ENCODE data around the gene LCLAT1. TPM values are rescaled to one million over a fixed set of nuclear protein-coding genes. Genes with fewer than 3 reads are reported as not detected.

Gene LCLAT1
- total RNA-seq, 1 experiment from 2014 or later = 32.9 TPM

DNA sequence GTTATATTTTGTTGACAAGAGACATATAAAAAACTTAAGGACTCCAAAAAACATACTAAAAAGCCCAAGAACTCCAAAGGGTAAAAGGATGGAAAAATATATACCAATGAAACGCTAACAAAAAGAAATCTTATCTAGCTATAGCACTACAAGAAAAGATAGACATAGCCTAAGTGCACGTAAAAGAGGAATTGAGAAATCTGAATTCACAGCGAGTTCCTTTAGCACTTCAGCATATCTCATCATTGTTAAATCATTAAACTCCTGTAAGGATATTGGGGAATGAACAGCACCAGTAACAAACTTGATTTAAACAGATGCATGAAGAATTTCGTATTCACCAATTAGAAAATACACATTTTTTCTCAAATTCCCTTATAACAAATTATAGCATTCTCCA lies 226.1 kb downstream of the LCLAT1 start:
- no peak overlapping the region for H2AFZ ChIP-seq (ENCODE audit: low read length)
- Mint-ChIP-seq H3K27ac (no peak overlapping the region), H3K4me3 (no peak overlapping the region), H3K9me3 (peaks cover 24 to 31% of the 10 kb centered on the region in 2 experiments), H3K36me3 (ENCODE audit: insufficient read depth in 1 of 3, low read depth in 3 of 3) (peaks cover 11 to 35% (median 18%) of the 10 kb centered on the region in 3 experiments; a peak in 6 of 7 replicates), H3K4me1 (no peaks in the 10 kb centered on the region; a peak in 2 of 4 replicates), H3K27me3 (ENCODE audit: low read depth) (no peaks in the 10 kb centered on the region; the same call in 1 of the 2 replicates)
- WGBS (ENCODE audit: extremely low coverage, insufficient read length, low lambda C conversion rate) = no CpG with 5 or more reads among the region's 4 CpGs
- no peak overlapping the region for H4K91ac ChIP-seq (ENCODE audit: insufficient read length, low read depth, low read length)
- H4K20me1 ChIP-seq (ENCODE audit: control insufficient read depth, insufficient read depth, insufficient read length) = no peaks in the 10 kb centered on the region
- H3K27ac ChIP-seq (ENCODE audit: insufficient read length, low read depth, low read length) = no peak overlapping the region
- no peak overlapping the region for H3K23ac ChIP-seq (ENCODE audit: insufficient read length, low read depth, low read length)
- H3K4me2 ChIP-seq (ENCODE audit: insufficient read depth, insufficient read length, low read length) = no peak overlapping the region
- no peak overlapping the region for H4K8ac ChIP-seq (replicated peaks; ENCODE audit: insufficient read length, low read depth, low read length)
- no peak overlapping the region for H2BK15ac ChIP-seq (ENCODE audit: low read depth, low read length)
- H3K56ac ChIP-seq (ENCODE audit: insufficient read length, low read depth, low read length) = no peak overlapping the region
- H3K14ac ChIP-seq (ENCODE audit: insufficient read depth, low read length) = no peak overlapping the region
- H2BK5ac ChIP-seq (ENCODE audit: insufficient read length, low read length) = no peak overlapping the region
- H3K79me1 ChIP-seq (ENCODE audit: insufficient read depth, low read depth, low read length, poor library complexity, severe bottlenecking) = no peaks in the 10 kb centered on the region
- no peak overlapping the region for H2AK5ac ChIP-seq (ENCODE audit: insufficient read length, low read length)
- no peaks in the 10 kb centered on the region for H3K4me1 ChIP-seq (ENCODE audit: insufficient read depth, low read length)
- H3K23me2 ChIP-seq (ENCODE audit: insufficient read length, low read depth, low read length, poor library complexity, severe bottlenecking) = no peaks in the 10 kb centered on the region
- no peak overlapping the region for H3K4ac ChIP-seq (ENCODE audit: low read depth, low read length)
- no peak overlapping the region for H2BK20ac ChIP-seq (ENCODE audit: low read depth, low read length, poor library complexity, severe bottlenecking)
- H2BK120ac ChIP-seq (ENCODE audit: low read depth, low read length, poor library complexity, severe bottlenecking) = no peak overlapping the region
- H3K79me2 ChIP-seq (ENCODE audit: insufficient read depth, low read length) = no peaks in the 10 kb centered on the region
- DNase-seq = no peak
- H3K9me3 ChIP-seq (ENCODE audit: control insufficient read depth, low read depth, low read length) = no peaks in the 10 kb centered on the region
- no peak overlapping the region for H3K18ac ChIP-seq (ENCODE audit: insufficient read length, low read depth, low read length)
- H3T11ph ChIP-seq (ENCODE audit: low read length) = no peak overlapping the region
- no peak overlapping the region for H4K5ac ChIP-seq (ENCODE audit: insufficient read length, low read depth, low read length)
- no peak overlapping the region for H2BK12ac ChIP-seq (ENCODE audit: insufficient read length, low read depth, low read length)
- TF ChIP-seq, protein P1, sequence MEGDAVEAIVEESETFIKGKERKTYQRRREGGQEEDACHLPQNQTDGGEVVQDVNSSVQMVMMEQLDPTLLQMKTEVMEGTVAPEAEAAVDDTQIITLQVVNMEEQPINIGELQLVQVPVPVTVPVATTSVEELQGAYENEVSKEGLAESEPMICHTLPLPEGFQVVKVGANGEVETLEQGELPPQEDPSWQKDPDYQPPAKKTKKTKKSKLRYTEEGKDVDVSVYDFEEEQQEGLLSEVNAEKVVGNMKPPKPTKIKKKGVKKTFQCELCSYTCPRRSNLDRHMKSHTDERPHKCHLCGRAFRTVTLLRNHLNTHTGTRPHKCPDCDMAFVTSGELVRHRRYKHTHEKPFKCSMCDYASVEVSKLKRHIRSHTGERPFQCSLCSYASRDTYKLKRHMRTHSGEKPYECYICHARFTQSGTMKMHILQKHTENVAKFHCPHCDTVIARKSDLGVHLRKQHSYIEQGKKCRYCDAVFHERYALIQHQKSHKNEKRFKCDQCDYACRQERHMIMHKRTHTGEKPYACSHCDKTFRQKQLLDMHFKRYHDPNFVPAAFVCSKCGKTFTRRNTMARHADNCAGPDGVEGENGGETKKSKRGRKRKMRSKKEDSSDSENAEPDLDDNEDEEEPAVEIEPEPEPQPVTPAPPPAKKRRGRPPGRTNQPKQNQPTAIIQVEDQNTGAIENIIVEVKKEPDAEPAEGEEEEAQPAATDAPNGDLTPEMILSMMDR (conservative IDR thresholded peaks at IDR 0.05) = no peak
- H3K9ac ChIP-seq (ENCODE audit: extremely low read depth, insufficient read length, low read length) = no peak overlapping the region
- H3K27me3 ChIP-seq (ENCODE audit: insufficient read depth, low read length) = no peaks in the 10 kb centered on the region

All from H9 (cell line).